VCaP (cell line): ENCODE results near the gene ZNF672.

Experiments
- H3K27ac ChIP-seq: fragments of 450-650 bp; 2 replicates; pipeline ENCODE4 v1.5.1; 2017
- TF ChIP-seq, protein P1 (sequence below): fragments of 450-650 bp; conservative IDR thresholded peaks from 2 replicates; pipeline ENCODE4 v1.5.1; 2017; ENCODE audit warnings: mild to moderate bottlenecking, moderate library complexity

Gene ZNF672

DNA sequence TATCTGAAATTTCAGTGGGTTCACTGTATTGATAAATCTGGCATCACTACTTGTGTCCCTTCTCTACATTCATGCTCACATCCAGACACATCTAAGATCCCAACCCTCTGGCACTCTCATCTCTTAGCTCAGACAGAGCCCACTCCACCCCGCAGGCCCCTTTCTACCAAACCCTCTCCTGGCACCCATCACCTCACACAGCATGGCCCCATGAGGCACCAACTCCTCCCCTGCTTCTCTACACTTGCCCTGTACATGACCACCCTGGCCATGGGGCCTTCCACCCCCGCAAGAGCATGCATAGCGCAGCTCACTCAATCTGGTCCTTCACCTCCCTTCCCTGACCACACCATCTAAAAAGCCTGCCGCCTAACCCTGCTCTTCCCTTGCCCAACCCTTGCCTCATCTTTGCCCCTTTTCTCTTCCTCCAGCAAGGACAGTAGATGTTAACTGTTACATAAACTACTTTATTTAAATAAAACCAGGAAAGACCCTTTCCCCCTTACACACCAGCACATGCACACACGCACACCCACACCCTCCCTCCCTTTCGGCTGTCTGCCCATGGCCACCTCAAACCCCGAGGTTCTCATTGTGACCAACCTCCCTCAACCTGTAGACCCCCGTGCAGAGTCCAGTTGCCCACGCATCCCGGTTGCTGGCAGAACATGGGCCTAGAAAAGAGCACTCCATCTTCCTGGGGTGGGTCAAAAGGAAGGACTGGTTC is 27.9 kb upstream of the ZNF672 start:
- H3K27ac ChIP-seq: no peak overlapping the region
- TF ChIP-seq, protein P1, sequence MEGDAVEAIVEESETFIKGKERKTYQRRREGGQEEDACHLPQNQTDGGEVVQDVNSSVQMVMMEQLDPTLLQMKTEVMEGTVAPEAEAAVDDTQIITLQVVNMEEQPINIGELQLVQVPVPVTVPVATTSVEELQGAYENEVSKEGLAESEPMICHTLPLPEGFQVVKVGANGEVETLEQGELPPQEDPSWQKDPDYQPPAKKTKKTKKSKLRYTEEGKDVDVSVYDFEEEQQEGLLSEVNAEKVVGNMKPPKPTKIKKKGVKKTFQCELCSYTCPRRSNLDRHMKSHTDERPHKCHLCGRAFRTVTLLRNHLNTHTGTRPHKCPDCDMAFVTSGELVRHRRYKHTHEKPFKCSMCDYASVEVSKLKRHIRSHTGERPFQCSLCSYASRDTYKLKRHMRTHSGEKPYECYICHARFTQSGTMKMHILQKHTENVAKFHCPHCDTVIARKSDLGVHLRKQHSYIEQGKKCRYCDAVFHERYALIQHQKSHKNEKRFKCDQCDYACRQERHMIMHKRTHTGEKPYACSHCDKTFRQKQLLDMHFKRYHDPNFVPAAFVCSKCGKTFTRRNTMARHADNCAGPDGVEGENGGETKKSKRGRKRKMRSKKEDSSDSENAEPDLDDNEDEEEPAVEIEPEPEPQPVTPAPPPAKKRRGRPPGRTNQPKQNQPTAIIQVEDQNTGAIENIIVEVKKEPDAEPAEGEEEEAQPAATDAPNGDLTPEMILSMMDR: no peak

DNA sequence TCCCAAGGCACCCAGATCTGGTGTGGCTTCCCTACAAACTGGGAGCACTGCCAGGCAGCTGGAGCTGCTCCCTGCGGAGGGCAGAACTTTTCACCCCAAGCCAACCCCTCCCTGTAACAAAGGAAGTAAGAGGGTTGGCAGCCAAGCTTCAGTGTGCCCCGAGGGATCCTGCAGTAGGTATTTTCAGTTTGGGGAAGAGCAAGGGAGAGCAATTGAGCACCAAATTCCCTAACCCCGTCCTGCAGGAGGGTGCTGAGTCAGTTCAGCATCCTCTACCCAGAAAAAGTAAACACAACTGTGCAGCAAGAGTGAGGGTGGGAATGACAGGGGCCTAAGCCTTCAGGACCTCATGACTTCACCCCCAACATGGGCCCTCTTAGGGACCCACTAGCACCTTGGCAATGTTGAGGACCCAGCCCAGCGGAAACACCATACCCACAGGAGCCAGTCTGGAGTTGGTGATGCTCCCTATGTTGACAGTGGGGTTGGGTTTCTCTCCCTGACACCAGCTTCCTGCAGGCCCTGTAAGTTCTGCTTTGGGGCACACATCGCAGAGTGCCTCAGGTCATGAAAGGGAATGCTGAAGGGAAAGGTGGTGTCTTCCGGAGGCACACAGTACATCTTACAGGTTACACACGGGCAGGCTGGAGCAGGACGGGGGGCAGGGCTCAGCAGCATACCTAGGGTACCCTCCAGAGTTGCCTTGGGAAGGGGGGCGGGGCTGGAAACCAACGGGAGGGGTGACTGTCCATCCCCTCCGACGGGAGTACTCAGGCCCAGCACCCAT is 27.1 kb upstream of the ZNF672 start:
- H3K27ac ChIP-seq: no peak overlapping the region
- TF ChIP-seq, protein P1: no peak

DNA sequence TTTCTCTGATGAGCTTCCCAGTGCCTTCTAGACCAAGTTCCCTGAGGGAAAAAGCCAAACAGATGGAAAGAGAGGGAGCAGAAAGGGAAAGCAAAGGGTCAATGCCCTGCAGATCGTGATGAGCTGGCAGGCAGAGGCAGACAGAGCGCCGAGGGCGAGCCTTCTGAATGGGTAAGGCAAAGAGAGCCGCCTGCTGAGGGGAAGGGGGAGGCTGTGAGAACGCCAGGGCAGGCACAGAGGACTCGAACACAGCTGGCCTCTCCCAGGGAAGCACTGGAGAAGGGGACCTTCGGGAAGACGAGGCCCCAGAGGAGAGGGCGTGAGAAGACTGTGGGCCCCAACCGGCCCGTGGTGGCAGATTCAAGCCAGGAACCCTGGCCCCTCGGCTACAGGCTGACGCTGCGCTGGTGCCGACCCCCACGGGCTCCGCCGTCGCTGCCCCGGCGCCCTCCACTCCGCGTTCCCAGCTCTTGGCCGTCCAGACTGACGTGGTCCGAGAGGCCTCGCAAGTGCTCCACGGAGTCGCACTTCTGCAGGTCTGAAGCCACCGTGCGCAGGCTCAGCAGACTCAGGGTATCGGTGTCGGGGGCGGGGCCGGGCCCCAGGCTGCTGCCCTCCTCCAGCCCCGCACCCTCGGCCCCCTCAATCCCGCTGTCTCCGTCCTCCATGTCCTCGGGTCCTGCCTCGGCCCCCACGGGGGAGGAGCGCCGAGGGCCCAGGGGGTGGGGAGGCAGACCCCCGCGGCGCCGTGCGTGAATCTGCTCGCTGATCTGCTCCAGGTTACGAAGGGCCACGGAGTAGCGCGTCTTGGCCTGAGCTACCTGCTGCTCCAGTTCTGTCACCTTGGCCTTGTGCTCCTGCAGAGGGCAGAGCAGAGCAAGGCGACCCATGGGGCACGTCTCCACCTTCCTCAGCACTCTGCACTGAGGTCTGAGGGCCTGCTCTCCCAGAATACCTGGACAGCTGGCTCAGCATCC is 26.2 kb upstream of the ZNF672 start:
- no peak overlapping the region for H3K27ac ChIP-seq
- TF ChIP-seq, protein P1: peak; percentile 21

DNA sequence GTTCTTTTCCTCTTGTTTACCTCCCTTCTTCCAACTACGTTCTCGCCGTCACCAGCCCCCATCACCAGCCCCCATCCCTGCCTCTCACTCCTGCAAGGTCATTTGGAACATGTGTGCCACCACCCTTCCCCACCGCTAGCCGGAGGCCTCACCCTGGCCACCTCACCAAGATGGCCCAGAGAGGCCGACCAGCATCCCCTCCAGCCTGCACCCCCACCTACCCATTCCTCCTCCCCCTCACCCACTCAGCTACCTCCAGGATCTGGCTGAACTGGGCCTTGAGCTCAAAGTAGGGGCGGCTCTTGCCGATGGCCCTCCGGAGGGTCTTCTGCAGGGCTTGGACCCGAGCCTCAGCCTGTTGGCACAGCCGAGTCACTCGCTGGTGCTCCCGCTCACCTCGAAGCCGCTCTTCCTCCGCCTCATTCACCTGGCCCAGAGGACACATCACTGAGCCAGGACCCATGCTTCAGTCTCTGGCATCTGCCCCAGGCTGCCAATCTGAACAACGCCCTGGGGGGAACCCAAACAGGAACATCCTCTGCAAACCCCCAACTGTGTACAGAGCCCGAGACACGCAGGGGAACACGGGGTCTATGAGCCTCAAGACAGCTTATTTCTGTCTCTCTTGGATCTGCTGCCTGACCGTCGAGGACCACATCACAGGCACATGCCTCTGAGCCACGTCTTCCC is 25.1 kb upstream of the ZNF672 start:
- H3K27ac ChIP-seq: no peak overlapping the region
- TF ChIP-seq, protein P1: no peak

DNA sequence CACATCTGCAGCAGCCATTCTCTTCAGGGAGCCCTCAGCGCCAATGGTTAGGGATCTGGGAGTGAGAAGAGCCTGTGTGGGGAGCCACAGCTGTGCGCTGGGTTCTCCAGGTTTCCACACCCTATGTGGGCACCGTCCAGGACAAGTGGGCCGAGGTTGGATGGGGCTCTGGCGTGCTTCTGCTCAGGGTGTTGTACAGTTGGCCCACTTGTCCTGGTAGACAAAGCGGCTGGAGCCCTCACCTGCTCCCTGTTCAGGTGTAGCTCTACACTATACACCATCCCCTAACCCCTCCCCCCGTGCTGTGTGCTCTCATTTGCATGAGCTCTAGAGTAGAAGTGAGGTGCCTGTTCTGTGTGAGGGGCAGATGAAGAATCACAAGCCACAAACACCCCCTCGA is 24.5 kb upstream of the ZNF672 start:
- TF ChIP-seq, protein P1: no peak
- H3K27ac ChIP-seq: no peak overlapping the region

DNA sequence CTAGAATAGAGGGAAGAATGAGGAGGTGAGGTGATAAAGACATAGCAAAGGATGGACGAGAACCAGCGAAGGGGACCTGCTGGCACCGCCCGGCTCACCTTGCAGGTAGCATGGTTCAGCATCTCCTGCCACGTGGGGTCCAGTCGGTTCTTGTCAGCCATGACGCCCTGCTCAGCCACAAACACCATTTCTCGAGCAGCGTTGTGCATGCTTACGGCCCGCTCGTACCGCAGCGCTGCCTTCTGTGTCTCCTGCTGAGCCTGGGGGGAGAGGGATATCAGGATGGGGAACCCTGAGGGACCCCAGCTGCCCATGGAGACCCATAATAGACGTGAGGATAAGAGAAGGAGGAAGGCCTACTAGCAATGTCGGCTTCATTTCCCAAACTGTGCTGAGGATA is 23.7 kb upstream of the ZNF672 start:
- H3K27ac ChIP-seq: no peak overlapping the region
- TF ChIP-seq, protein P1: no peak
